GM04504 (cell line): ENCODE results near the gene ZNF581.

Experiments
- DNase-seq: peaks from one replicate; pipeline ENCODE4 v3.0.0-alpha.2; 2012; ENCODE audit warnings: low read depth

ZNF581 gene

GRCh38 chr19:55611300-55611982, 32.0 kb upstream of the ZNF581 start:
- no peak for DNase-seq

DNA sequence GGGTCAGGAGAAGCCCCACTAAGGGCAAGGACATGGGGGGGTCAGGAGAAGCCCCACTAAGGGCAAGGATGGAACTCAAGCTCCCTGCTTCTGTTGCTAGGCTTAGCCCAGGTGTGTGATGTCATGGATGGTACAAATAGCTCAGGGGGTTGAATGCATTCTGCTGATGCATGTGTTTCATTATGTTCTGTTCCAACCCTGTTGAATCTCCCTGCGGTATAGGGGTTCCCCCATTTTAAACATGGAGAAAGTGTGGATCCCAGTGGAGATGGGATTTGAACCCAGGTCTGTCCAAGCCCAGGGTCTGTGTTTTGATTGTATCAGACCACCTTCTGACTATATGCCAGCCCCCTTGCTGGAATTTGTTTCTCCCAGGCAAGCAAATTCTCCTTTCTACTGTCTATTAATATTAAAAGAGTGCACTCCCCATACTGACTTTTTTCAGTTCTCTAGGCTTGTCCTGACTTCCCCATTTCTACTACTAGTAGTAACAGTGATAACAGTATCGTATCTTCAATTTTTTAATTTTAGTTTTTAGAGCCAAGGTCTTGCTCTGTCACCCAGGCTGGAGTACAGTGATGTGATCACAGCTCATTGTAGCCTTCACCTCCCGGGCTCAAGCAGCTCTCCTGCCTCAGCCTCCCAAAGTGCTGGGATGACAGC, 31.3 kb upstream of the ZNF581 start:
- no peak for DNase-seq

DNA sequence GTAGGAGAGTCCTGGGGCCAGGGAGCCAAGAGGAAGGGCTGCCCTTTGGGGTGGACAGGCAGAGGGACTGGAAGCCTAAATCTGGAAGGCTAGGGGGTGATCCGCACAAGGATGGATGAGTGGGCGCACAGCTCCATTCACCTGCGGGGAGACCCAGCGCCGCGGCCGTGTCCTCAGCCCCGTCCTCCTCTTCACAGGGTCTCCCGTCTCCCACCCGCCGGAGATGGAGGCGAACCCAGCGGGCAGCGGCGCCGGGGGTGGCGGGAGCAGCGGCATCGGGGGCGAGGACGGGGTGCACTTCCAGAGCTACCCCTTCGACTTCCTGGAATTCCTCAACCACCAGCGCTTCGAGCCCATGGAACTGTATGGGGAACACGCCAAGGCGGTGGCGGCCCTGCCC, 30.1 kb upstream of the ZNF581 start:
- no peak for DNase-seq

DNA sequence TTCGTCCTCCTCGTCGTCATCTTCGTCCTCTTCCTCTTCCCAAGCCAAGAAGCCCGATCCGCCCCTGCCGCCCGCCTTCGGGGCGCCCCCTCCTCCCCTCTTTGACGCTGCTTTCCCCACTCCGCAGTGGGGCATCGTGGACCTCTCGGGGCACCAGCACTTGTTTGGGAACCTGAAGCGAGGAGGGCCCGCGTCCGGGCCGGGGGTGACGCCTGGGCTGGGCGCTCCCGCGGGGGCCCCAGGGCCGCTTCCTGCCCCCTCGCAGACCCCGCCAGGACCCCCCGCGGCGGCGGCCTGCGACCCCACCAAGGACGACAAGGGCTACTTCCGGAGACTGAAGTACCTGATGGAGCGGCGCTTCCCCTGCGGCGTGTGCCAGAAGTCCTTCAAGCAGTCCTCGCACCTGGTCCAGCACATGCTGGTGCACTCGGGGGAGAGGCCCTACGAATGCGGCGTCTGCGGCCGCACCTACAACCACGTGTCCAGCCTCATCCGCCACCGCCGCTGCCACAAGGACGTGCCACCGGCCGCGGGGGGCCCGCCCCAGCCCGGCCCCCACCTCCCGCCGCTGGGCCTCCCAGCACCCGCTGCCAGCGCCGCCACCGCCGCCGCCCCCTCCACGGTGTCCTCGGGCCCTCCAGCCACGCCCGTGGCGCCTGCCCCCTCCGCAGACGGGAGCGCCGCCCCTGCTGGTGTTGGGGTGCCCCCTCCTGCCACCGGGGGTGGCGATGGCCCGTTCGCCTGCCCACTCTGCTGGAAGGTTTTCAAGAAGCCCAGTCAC, 29.3 kb upstream of the ZNF581 start:
- DNase-seq: no peak

GRCh38 chr19:55614711-55615542, 28.5 kb upstream of the ZNF581 start:
- no peak for DNase-seq

- no peak for DNase-seq
Measured at GRCh38 chr19:55615543-55616394, 27.7 kb upstream of the ZNF581 start.

- no peak for DNase-seq
Measured at GRCh38 chr19:55616395-55616875, 27.0 kb upstream of the ZNF581 start.

DNA sequence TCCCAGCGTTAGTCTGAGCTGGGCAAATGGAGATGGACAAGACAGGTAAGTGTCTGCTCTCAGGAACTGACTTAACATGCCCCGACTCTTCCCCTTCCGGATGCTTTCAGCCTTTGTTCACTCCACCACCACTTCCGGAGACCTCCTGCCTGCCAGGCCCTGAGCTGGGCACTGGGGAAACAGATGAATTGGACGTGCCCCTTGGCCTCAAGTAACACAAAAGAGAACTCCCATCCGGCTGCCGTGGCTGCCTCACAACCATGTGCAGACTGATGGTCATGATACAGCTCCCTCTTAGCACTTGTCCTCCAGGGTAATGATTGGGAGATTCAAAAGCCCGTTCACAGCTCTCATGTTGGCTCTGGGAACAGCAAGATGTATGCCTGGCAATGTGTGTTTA, 26.0 kb upstream of the ZNF581 start:
- DNase-seq: no peak

DNA sequence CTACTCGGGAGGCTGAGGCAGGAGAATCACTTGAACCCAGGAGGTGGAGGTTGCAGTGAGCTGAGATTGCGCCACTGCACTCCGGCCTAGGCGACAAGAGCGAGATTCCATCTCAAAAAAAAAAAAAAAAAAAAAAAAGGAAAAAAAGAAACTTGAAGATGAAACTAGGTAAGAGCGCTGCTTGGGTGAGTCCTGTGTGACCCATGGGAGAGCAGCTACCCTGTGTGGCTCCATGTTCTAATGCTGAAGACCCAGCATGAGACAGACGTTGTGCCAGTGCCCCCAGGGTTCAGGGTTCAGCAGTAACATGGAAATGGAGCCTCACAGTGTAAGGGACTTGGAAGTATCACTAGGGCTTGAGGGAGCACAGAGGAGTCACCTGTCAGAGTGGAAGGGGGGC, 25.0 kb upstream of the ZNF581 start:
- DNase-seq: no peak

DNA sequence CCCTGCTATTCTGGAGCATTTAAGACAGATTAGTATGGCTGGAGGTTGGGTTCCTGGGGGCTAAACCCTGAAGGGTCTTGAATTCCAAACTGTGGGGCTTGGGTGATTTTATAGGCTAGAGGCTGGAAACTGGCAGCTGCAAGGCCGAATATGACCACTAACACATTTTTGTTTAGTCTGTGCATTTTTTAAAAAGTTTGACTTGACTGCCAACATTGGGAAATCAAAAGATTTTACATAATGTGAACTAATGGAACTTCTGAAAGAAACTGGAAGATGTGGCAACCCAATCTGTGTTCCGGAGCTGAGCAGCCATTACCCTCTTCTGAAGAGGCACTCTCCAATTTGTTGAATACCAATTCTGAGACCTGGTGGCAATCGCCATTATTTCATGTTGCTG, 24.2 kb upstream of the ZNF581 start:
- no peak for DNase-seq

DNA sequence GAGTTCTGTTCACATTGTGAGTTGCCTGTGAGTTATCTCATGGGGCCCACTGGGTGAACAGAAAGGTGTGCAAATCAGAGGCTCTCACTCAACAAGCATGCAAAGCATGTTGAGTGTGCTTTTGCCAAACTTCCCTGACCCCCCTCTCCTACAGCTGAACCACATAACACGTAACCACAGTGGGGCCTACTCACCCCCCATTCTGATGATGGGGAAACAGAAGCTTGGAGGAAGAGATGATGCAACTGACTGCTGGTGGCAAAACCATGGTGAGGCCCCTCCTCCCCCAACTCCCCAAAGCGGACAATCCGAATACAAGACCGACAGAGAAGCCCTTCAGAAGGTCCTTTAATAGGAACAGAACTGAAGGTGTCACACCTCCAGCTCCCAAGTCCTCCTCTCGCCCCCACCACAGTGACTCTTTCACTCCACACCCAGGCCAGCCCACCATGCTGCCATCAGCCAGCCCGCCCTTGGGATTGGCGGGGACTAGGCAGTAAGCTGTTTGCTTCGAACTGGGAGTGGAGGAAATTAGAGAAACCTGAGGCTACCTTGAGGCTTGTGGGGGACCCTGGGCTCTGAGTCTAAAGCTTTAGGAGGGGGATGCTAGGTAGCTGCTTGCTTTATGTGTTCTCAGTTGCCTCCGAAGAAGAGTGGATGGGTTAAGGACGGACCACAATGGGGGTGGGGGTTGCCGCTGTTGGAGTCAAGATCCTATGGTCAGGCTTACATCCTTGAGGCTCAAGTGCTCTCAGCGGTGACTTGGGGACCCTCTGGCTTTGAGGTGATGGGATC, 22.8 kb upstream of the ZNF581 start:
- DNase-seq: no peak

DNA sequence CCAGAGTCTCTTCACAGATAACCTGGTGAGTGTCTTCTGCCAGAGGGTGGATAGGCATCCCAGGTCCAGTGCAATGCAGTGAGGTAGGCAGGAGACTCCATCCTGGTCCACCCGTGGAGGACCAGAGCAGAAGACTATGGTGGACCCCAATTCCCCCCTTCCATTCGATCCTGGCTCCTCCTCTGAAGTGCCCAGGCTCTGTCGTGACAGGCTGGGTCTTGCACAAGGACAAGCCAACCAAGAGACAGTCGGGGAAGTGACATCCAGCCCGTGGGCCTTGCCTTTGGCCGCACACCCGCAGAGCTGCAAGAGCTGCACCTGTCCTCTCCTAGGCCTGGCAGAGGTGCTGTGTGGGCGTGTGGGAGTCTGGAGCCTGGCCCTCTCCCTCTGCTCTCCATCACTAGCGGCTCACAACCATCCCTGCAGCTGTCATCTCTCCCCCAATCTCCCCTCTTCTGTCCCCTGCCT, 22.2 kb upstream of the ZNF581 start:
- DNase-seq: no peak

GRCh38 chr19:55621673-55622231, 21.7 kb upstream of the ZNF581 start:
- no peak for DNase-seq

DNA sequence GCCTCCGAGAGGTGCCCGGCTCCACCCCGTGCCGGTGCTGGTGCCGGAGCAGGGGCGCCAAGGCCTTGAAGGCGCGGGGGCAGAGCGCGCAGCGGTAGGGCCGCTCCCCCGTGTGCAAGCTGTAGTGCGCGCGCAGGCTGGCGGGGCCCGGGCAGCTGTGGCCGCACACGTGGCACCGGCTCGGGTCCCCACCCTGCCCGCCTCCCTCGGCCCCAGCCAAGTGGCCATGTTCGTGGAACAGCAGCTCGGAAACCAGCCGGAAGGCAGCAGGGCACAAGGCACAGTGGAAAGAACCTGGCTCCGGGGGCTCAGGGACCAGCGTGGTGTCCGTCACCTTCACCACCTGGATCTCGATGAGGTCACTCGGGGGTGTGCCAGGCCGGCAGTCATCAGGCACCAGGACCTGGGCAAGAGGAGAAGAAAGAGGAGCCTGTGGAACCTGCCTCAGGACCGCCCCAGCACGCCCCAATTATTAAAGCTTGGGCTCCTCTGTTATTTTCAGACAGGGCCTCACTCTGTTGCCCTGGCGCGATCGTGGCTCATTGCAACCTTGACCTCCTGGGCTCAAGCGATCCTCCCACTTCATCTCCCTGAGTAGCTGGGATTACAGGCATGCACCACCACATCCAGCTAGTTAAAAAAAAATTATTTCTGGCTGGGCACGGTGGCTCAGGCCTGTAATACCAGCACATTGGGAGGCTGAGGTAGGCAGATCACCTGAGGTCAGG, 21.0 kb upstream of the ZNF581 start:
- no peak for DNase-seq

- no peak for DNase-seq
Measured at GRCh38 chr19:55623130-55623529, 20.3 kb upstream of the ZNF581 start.

- DNase-seq: no peak
Measured at GRCh38 chr19:55623561-55623960, 19.9 kb upstream of the ZNF581 start.

GRCh38 chr19:55624109-55625003, 19.1 kb upstream of the ZNF581 start, which contains the start of gene ZNF784:
Gene ZNF784 (minus strand): TSS chr19:55624566. CDS start chr19:55624561, 5 bp downstream.
- peak; percentile 81 for DNase-seq

GRCh38 chr19:55625004-55625326, 18.5 kb upstream of the ZNF581 start:
- no peak for DNase-seq
